ENCODE data around the gene PAPPA. TPM values are rescaled to one million over a fixed set of nuclear protein-coding genes. Genes with fewer than 3 reads are reported as not detected.

Gene PAPPA
- total RNA-seq, 1 experiment from 2014 or later: 0.22 TPM

- peaks cover 10% of the 10 kb centered on the region for H3K4me1 Mint-ChIP-seq
- peaks cover 2% of the 10 kb centered on the region; the same call in 1 of the 2 replicates for H3K36me3 Mint-ChIP-seq
- DNase-seq (ENCODE audit: low spot score): no peak
- peaks cover 9% of the 10 kb centered on the region for H3K9me3 Mint-ChIP-seq
- ChIA-PET CTCF (no interaction called here), POLR2A (no interaction called here)
- TF ChIP-seq ZNF425 (CRISPR knock-in tag; conservative IDR thresholded peaks at IDR 0.05) (no peak), ATF2 (CRISPR knock-in tag; IDR thresholded peaks at IDR 0.05; ENCODE audit: borderline replicate concordance, low read depth) (no peak), TCF7 (CRISPR knock-in tag; IDR thresholded peaks at IDR 0.05; ENCODE audit: low read depth) (no peak), E2F4 (CRISPR knock-in tag; IDR thresholded peaks at IDR 0.05; ENCODE audit: borderline replicate concordance, low read depth) (no peak), SMAD3 (CRISPR knock-in tag; IDR thresholded peaks at IDR 0.05; ENCODE audit: borderline replicate concordance) (no peak), ZNF232 (CRISPR knock-in tag; IDR thresholded peaks at IDR 0.05) (no peak), TP53 (CRISPR knock-in tag; IDR thresholded peaks at IDR 0.05) (no peak), NFATC4 (CRISPR knock-in tag; IDR thresholded peaks at IDR 0.05) (no peak), GTF2I (CRISPR knock-in tag; conservative IDR thresholded peaks at IDR 0.05) (no peak), ZNF121 (CRISPR knock-in tag; IDR thresholded peaks at IDR 0.05) (no peak), ZMAT4 (CRISPR knock-in tag; IDR thresholded peaks at IDR 0.05) (no peak), CREM (CRISPR knock-in tag; IDR thresholded peaks at IDR 0.05) (no peak), GABPB1 (CRISPR knock-in tag; IDR thresholded peaks at IDR 0.05) (no peak)
- H3K27me3 Mint-ChIP-seq (ENCODE audit: low read depth): no peaks in the 10 kb centered on the region
- no peak overlapping the region for H3K27ac Mint-ChIP-seq
- ATAC-seq: no peak
- H3K4me3 Mint-ChIP-seq: no peak overlapping the region
These were observed 297.0 kb downstream of the PAPPA start for GRCh38 chr9:116450378-116451139.

GRCh38 chr9:116451500-116452115 is 298.0 kb downstream of the PAPPA start:
- ChIA-PET CTCF (no interaction called here), POLR2A (no interaction called here)
- Mint-ChIP-seq H3K36me3 (peaks cover 11% of the 10 kb centered on the region), H3K4me1 (peaks cover 10% of the 10 kb centered on the region), H3K27me3 (ENCODE audit: low read depth) (no peaks in the 10 kb centered on the region; the same call in 1 of the 2 replicates), H3K9me3 (peaks cover 18% of the 10 kb centered on the region), H3K27ac (no peak overlapping the region), H3K4me3 (no peak overlapping the region)
- DNase-seq (ENCODE audit: low spot score): no peak
- ATAC-seq: no peak
- TF ChIP-seq CREM (CRISPR knock-in tag; IDR thresholded peaks at IDR 0.05): no peak
- no peak for TF ChIP-seq NFE2L1 (CRISPR knock-in tag; IDR thresholded peaks at IDR 0.05)
- no peak for TF ChIP-seq CTCF (IDR thresholded peaks at IDR 0.05)
- TF ChIP-seq TEAD1 (CRISPR knock-in tag; IDR thresholded peaks at IDR 0.05): no peak
- TF ChIP-seq ZNF425 (CRISPR knock-in tag; conservative IDR thresholded peaks at IDR 0.05): no peak
- no peak for TF ChIP-seq ZNF512 (CRISPR knock-in tag; IDR thresholded peaks at IDR 0.05; ENCODE audit: borderline replicate concordance)
- no peak for TF ChIP-seq ZSCAN18 (CRISPR knock-in tag; IDR thresholded peaks at IDR 0.05)
- TF ChIP-seq JAZF1 (CRISPR knock-in tag; IDR thresholded peaks at IDR 0.05): no peak
- TF ChIP-seq RORB (CRISPR knock-in tag; IDR thresholded peaks at IDR 0.05): no peak
- no peak for TF ChIP-seq SP1 (CRISPR knock-in tag; conservative IDR thresholded peaks at IDR 0.05)
- no peak for TF ChIP-seq NR3C1 (CRISPR knock-in tag; conservative IDR thresholded peaks at IDR 0.05; ENCODE audit: low read depth)

Data from WTC11 (cell line).